Psoas muscle (tissue), 8 donors: ENCODE data around the gene PMF1. TPM values are rescaled to one million over a fixed set of nuclear protein-coding genes. Genes with fewer than 3 reads are reported as not detected.

Experiments used
- ATAC-seq, 4 donors: fragments of 200-7000 bp; cut with Tn5 transposase; one replicate each; pipeline ENCODE4 v1.9.1; 2020; ENCODE audit warnings: moderate library complexity in 3 of 4, mild to moderate bottlenecking in 2 of 4
- DNase-seq, 2 donors: peaks; one replicate each; pipeline ENCODE4 v3.0.0-alpha.2; 2020
- H3K27ac ChIP-seq: fragments of 200-600 bp; one replicate; pipeline ENCODE4 v1.8.0; 2022
- H3K27me3 ChIP-seq, 3 donors: fragments of 200-600 bp in 1 of 3; one replicate each; pipeline versions ENCODE4 v1.6.1 to v1.8.0; 2013 to 2022; ENCODE audit warnings: low read length in 2 of 3, mild to moderate bottlenecking in 2 of 3, moderate library complexity in 1 of 3; ENCODE audit not compliant: insufficient read depth in 3 of 3
- H3K36me3 ChIP-seq, 2 donors: fragments of 200-600 bp in 1 of 2; one replicate each; pipeline versions ENCODE4 v1.6.1 to v1.8.0; 2013 to 2022; ENCODE audit warnings: low read depth in 1 of 2, mild to moderate bottlenecking in 1 of 2, moderate library complexity in 1 of 2; ENCODE audit not compliant: insufficient read depth in 1 of 2
- H3K4me1 ChIP-seq: fragments of 200-600 bp; one replicate; pipeline ENCODE4 v1.8.0; 2022
- H3K4me3 ChIP-seq: fragments of 200-600 bp; one replicate; pipeline ENCODE4 v1.8.0; 2022; ENCODE audit warnings: mild to moderate bottlenecking
- H3K9me3 ChIP-seq: fragments of 200-600 bp; one replicate; pipeline ENCODE4 v1.8.0; 2022
- CTCF ChIP-seq: fragments of 200-600 bp; IDR thresholded peaks from one replicate; pipeline ENCODE4 v1.8.0; 2022; ENCODE audit warnings: antibody characterized with exemption
- WGBS, 3 donors: extraction: QIAGEN DNeasy Blood & Tissue Kit; methylation state at CpG; one replicate each; pipeline versions ENCODE4 v1.1.6 to v1.1.7; 2013; 5-methylcytosine and 5-hydroxymethylcytosine counted together
- intact Hi-C, 2 donors: fragments of 100-400 bp; cut with DNase I; formaldehyde crosslinking; loops; one replicate each; pipeline versions ENCODE4 v1.11.0 to v1.14.2; 2022
- polyA plus RNA-seq, 3 donors: library from polyadenylated mRNA; stranded (reverse); fragments of 200-250 nt; gene quantifications; one replicate each; pipeline ENCODE4 v1.2.3, GENCODE V29; 2013
- total RNA-seq, 4 donors: library from RNA; stranded (reverse); fragmentation: NEBNext Ultra II Directional in 2 of 4; extraction: Animal tissue kit (Norgen Biotek cat#: 25700) in 2 of 4; gene quantifications; one replicate each; pipeline versions ENCODE4 v1.2.1 to v1.2.4, GENCODE V29; 2021 to 2023
- donor health status: healthy with polysubstance abuse.
- donor health status: DM: no; HTN: no; CAD: no; lungs with moderate emphysema.
- donor health status: Bipolar disorder and iron deficiency.
- donor health status: healthy.
- donor health status: DM: yes; HTN: yes; CAD: no.
- donor health status: DM: no; HTN: no; CAD: no.
- donor health status: DM: no; HTN: no; CAD: no.
- donor health status: DM: yes; HTN: yes; CAD: no.

Gene PMF1
- total and polyA plus RNA-seq, 7 donors = 47.9 to 93.4 (median 72.1) TPM

GRCh38 chr1:156232201-156232894 is 19.5 kb downstream of the PMF1 start:
- ATAC-seq (peak; percentile 26 to 62 (median 34)), DNase-seq (peak in 1 of 2 donors; percentile 36)
- no peaks in the 10 kb centered on the region for H3K4me1 ChIP-seq
- no peak for TF ChIP-seq CTCF
- no peak overlapping the region for H3K4me3 ChIP-seq
- no peaks in the 10 kb centered on the region for H3K9me3 ChIP-seq
- H3K36me3 ChIP-seq = peaks cover 5 to 68% of the 10 kb centered on the region in 2 donors
- no peaks in the 10 kb centered on the region for H3K27me3 ChIP-seq
- intact Hi-C loops = no loop called here
- WGBS, 3 donors = 74 to 89% (median 78%) methylated on average over 12 of the region's 12 CpGs
- no peak overlapping the region for H3K27ac ChIP-seq

DNA sequence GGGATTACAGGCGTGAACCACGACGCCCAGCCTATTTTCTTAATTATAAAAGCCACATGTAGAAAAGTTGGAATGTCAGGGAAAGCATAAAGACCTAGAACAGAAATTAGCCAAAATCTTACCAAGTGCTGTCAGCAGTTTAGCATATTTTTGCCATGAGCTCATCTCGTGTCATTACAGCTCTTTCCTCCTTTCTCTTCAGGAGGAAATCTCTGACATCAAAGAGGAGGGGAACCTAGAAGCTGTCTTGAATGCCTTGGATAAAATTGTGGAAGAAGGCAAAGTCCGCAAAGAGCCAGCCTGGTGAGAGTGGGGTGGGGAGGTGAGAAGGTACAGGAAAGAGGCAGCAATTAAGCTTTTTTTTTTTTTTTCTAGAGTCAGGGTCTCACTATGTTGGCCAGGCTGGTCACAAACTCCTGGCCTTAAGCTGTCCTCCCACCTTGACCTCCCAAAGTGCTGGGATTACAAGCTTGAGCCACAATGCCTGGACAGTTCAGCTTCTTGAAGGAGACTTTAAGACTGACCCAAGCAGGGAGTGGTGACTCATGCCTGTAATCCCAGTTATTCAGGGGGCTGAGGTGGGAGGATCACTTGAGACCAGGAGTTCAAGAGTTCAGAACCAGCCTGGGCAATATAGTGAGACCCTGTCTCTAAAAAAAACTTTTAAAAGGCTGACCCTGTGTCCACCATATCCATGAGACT is 20.8 kb downstream of the PMF1 start:
- intact Hi-C loops = no loop called here

GRCh38 chr1:156236164-156236563 is 23.4 kb downstream of the PMF1 start:
- intact Hi-C loops = no loop called here
- H3K36me3 ChIP-seq = peaks cover 11 to 83% of the 10 kb centered on the region in 2 donors
- TF ChIP-seq CTCF = no peak
- WGBS, 3 donors = 91 to 96% (median 94%) methylated on average over 10 to 12 of the region's 12 CpGs
- no peak overlapping the region for H3K27ac ChIP-seq
- H3K4me1 ChIP-seq = no peaks in the 10 kb centered on the region
- peak in 1 of 2 donors; percentile 35 for DNase-seq
- H3K27me3 ChIP-seq = no peaks in the 10 kb centered on the region
- no peak for ATAC-seq
- H3K9me3 ChIP-seq = no peaks in the 10 kb centered on the region
- H3K4me3 ChIP-seq = no peak overlapping the region

More for the DNA sequence above, 20.8 kb downstream of the PMF1 start:
- no peaks in the 10 kb centered on the region for H3K9me3 ChIP-seq
- ATAC-seq = no peak
- no peak overlapping the region for H3K27ac ChIP-seq
- WGBS, 3 donors = 81 to 83% (median 81%) methylated on average over 5 of the region's 5 CpGs
- no peaks in the 10 kb centered on the region for H3K4me1 ChIP-seq
- peaks cover 11 to 68% of the 10 kb centered on the region in 2 donors for H3K36me3 ChIP-seq
- H3K4me3 ChIP-seq = no peak overlapping the region
- no peaks in the 10 kb centered on the region for H3K27me3 ChIP-seq
- TF ChIP-seq CTCF = no peak
- peak in 1 of 2 donors; percentile 15 for DNase-seq

DNA sequence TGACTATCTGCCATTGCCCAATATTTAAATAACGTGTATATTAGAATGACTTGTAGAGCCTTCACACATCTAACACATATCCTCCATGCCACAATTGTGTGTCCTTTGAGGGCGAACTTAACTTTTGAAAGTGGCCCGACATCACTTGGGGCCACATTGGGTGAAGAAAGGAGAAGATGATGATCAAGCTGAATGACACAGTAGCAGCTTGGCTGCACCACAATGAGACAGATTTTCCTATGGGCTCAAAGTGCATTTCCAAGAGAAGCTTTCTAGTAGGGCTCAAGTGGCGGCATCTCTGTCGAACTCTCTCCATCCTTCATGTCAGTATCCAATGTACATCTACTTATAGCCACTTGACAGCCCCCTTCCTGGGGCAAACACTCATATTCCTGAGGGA is 25.4 kb downstream of the PMF1 start:
- DNase-seq (no peak), ATAC-seq (no peak)
- Histone ChIP-seq H3K27ac (no peak overlapping the region), H3K4me1 (no peaks in the 10 kb centered on the region), H3K27me3 (no peaks in the 10 kb centered on the region), H3K36me3 (peaks cover 11 to 84% of the 10 kb centered on the region in 2 donors), H3K4me3 (no peak overlapping the region), H3K9me3 (no peaks in the 10 kb centered on the region)
- TF ChIP-seq CTCF = no peak
- intact Hi-C loops = no loop called here
- 94 to 97% (median 97%) methylated on average over 5 of the region's 5 CpGs for WGBS, 3 donors
